Sigmoid colon (tissue), 7 donors: Measurements from ENCODE around the gene SPATA4. TPM values are rescaled to one million over a fixed set of nuclear protein-coding genes. Genes with fewer than 3 reads are reported as not detected.
A peak's percentile ranks its signal among the peaks of the same experiment; 100 is the strongest.

Source experiments
- DNase-seq: peaks from one replicate; pipeline ENCODE4 v3.0.0-alpha.2; 2019
- H3K27ac ChIP-seq, 4 donors: fragments of 200-600 bp; sonication (generic); one replicate each; pipeline ENCODE4 v1.5.1; 2016 to 2019; ENCODE audit warnings: mild to moderate bottlenecking in 1 of 4
- H3K27me3 ChIP-seq, 3 donors: fragments of 200-600 bp; sonication (generic); one replicate each; pipeline ENCODE4 v1.5.1; 2019; ENCODE audit warnings: mild to moderate bottlenecking in 1 of 3
- H3K36me3 ChIP-seq, 4 donors: fragments of 200-600 bp; sonication (generic); one replicate each; pipeline ENCODE4 v1.5.1; 2016 to 2019
- H3K4me1 ChIP-seq, 4 donors: fragments of 200-600 bp; sonication (generic); one replicate each; pipeline ENCODE4 v1.5.1; 2017 to 2019
- H3K4me3 ChIP-seq, 4 donors: fragments of 200-600 bp; sonication (generic); one replicate each; pipeline ENCODE4 v1.5.1; 2017 to 2019; ENCODE audit warnings: mild to moderate bottlenecking in 2 of 4, moderate library complexity in 1 of 4
- H3K9me3 ChIP-seq, 4 donors: fragments of 200-600 bp in 3 of 4; sonication (generic) in 3 of 4; one replicate each; pipeline versions ENCODE4 v1.5.1 to v1.6.1; 2013 to 2019
- EP300 ChIP-seq, 4 donors: sonication (generic); formaldehyde crosslinking; IDR thresholded peaks; one replicate each; pipeline ENCODE4 v1.6.1; 2017; ENCODE audit warnings: antibody characterized with exemption in 4 of 4
- POLR2A ChIP-seq, 2 donors: fragments of 450-650 bp; IDR thresholded peaks; one replicate each; pipeline ENCODE4 v1.6.1; 2016; ENCODE audit warnings: antibody characterized with exemption in 2 of 2, mild to moderate bottlenecking in 2 of 2, moderate library complexity in 2 of 2
- POLR2AphosphoS5 ChIP-seq, 4 donors: sonication (generic); formaldehyde crosslinking; IDR thresholded peaks; one replicate each; pipeline ENCODE4 v1.6.1; 2017; ENCODE audit warnings: antibody characterized with exemption in 4 of 4
- WGBS, 2 donors: extraction: QIAGEN DNeasy Blood & Tissue Kit; methylation state at CpG; one replicate each; pipeline ENCODE4 v1.1.7; 2013; 5-methylcytosine and 5-hydroxymethylcytosine counted together
- intact Hi-C: fragments of 100-400 bp; cut with DNase I; formaldehyde crosslinking; loops from one replicate; pipeline ENCODE4 v1.15.1; 2023
- polyA plus RNA-seq, 3 donors: library from polyadenylated mRNA; stranded (reverse); fragments of 200-250 nt; gene quantifications; one replicate each; pipeline ENCODE4 v1.2.3, GENCODE V29; 2013
- total RNA-seq, 4 donors: library from RNA; depleted of rRNA; stranded (reverse); fragments of >200 nt; gene quantifications; one replicate each; pipeline ENCODE4 v1.1.0, GENCODE V29; 2016
- TF ChIP-seq, protein P1 (sequence below), 4 experiments: fragments of 450-650 bp in 3 of 4; fragments of 200-600 bp in 1 of 4; IDR thresholded peaks; one replicate each; pipeline ENCODE4 v1.5.1; 2016 to 2019; ENCODE audit warnings: antibody characterized with exemption in 4 of 4, mild to moderate bottlenecking in 3 of 4, moderate library complexity in 2 of 4
- donor health status: healthy with polysubstance abuse.
- donor health status: Bipolar disorder and iron deficiency.
- donor health status: healthy.

SPATA4 gene
- total and polyA plus RNA-seq, 7 donors, result 0.36 to 2.8 (median 0.54) TPM; not detected in 4

DNA sequence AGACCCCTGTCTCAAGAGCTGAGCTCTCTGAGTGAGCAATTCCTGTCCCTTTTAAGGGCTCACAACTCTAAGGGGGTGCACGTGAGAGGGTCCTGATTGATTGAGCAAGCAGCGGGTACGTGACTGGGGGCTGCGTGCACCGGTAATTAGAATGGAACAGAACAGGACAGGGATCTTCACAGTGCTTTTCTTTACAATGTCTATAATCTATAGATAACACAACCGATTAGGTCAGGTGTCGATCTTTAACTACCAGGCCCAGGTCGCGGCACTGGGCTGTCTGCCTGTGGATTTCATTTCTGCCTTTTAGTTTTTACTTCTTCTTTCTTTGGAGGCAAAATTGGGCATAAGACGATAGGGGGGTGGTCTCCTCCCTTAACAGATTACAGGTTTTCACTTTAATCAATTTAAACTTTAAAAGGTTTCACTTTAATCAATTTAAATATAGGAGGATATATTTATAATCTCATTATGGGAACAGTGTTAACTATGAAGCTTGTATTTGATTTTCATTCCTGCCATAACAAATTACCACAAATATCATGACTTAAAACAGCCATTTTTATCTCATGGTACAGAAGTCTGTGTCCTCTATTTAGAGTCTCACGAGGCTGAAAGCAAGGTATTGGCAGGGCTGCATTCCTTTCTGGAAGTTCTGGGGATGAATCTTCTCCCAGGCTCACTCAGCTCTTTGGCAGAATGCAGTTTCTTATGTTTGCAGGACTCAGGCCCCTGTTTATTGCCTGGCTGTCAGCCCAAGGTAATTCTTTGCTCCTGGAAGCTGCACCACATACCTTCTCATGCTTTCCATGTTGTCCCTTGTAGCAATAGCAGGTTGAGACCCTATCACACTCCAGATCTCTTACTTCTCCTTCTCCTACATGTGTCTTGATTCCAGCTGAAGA, 5.2 kb downstream of the SPATA4 start:
- Histone ChIP-seq H3K4me3 (no peak overlapping the region), H3K4me1 (peaks cover 0 to 57% (median 37%) of the 10 kb centered on the region in 4 donors), H3K36me3 (no peaks in the 10 kb centered on the region), H3K27me3 (no peaks in the 10 kb centered on the region), H3K9me3 (no peaks in the 10 kb centered on the region), H3K27ac (peak overlapping the region in 3 of 4 donors; percentile 59 to 89 (median 85))
- 54 to 82% methylated on average over 11 of the region's 11 CpGs for WGBS, 2 donors
- TF ChIP-seq POLR2A (IDR thresholded peaks at IDR 0.05), result no peak
- TF ChIP-seq, protein P1, sequence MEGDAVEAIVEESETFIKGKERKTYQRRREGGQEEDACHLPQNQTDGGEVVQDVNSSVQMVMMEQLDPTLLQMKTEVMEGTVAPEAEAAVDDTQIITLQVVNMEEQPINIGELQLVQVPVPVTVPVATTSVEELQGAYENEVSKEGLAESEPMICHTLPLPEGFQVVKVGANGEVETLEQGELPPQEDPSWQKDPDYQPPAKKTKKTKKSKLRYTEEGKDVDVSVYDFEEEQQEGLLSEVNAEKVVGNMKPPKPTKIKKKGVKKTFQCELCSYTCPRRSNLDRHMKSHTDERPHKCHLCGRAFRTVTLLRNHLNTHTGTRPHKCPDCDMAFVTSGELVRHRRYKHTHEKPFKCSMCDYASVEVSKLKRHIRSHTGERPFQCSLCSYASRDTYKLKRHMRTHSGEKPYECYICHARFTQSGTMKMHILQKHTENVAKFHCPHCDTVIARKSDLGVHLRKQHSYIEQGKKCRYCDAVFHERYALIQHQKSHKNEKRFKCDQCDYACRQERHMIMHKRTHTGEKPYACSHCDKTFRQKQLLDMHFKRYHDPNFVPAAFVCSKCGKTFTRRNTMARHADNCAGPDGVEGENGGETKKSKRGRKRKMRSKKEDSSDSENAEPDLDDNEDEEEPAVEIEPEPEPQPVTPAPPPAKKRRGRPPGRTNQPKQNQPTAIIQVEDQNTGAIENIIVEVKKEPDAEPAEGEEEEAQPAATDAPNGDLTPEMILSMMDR (IDR thresholded peaks at IDR 0.05), result no peak
- no peak for TF ChIP-seq POLR2AphosphoS5 (IDR thresholded peaks at IDR 0.05)
- TF ChIP-seq EP300 (IDR thresholded peaks at IDR 0.05), result no peak
- intact Hi-C loops, result loop anchor here (5.0 to 10.0 kb wide), 2 partner anchors 47 to 85 kb away; no protein-coding TSS in a partner anchor
- DNase-seq, result peak; percentile 48

- H3K9me3 ChIP-seq, result no peaks in the 10 kb centered on the region
- intact Hi-C loops, result no loop called here
Observed at GRCh38 chr4:176188654-176189053, 6.7 kb downstream of the SPATA4 start.

GRCh38 chr4:176187624-176188023, 7.8 kb downstream of the SPATA4 start:
- WGBS, 2 donors, result 70% methylated on average over 2 of the region's 2 CpGs
- peak overlapping the region in 2 of 4 donors; percentile 57 to 69 for H3K27ac ChIP-seq
- H3K9me3 ChIP-seq, result no peaks in the 10 kb centered on the region
- no peaks in the 10 kb centered on the region for H3K36me3 ChIP-seq
- no peaks in the 10 kb centered on the region for H3K27me3 ChIP-seq
- peaks cover 0 to 60% (median 37%) of the 10 kb centered on the region in 4 donors for H3K4me1 ChIP-seq
- DNase-seq, result no peak
- H3K4me3 ChIP-seq, result no peak overlapping the region
- TF ChIP-seq POLR2A (IDR thresholded peaks at IDR 0.05), result no peak
- TF ChIP-seq EP300 (IDR thresholded peaks at IDR 0.05), result no peak
- TF ChIP-seq, protein P1 (IDR thresholded peaks at IDR 0.05), result no peak
- no peak for TF ChIP-seq POLR2AphosphoS5 (IDR thresholded peaks at IDR 0.05)
- intact Hi-C loops, result no loop called here

More at GRCh38 chr4:176188654-176189053, 6.7 kb downstream of the SPATA4 start:
- Histone ChIP-seq H3K4me1 (peaks cover 0 to 60% (median 37%) of the 10 kb centered on the region in 4 donors), H3K4me3 (no peak overlapping the region), H3K36me3 (no peaks in the 10 kb centered on the region), H3K27ac (peak overlapping the region in 2 of 4 donors; percentile 85 to 89), H3K27me3 (no peaks in the 10 kb centered on the region)
- DNase-seq, result no peak
- no peak for TF ChIP-seq EP300 (IDR thresholded peaks at IDR 0.05)
- no peak for TF ChIP-seq POLR2A (IDR thresholded peaks at IDR 0.05)
- no peak for TF ChIP-seq POLR2AphosphoS5 (IDR thresholded peaks at IDR 0.05)

DNA sequence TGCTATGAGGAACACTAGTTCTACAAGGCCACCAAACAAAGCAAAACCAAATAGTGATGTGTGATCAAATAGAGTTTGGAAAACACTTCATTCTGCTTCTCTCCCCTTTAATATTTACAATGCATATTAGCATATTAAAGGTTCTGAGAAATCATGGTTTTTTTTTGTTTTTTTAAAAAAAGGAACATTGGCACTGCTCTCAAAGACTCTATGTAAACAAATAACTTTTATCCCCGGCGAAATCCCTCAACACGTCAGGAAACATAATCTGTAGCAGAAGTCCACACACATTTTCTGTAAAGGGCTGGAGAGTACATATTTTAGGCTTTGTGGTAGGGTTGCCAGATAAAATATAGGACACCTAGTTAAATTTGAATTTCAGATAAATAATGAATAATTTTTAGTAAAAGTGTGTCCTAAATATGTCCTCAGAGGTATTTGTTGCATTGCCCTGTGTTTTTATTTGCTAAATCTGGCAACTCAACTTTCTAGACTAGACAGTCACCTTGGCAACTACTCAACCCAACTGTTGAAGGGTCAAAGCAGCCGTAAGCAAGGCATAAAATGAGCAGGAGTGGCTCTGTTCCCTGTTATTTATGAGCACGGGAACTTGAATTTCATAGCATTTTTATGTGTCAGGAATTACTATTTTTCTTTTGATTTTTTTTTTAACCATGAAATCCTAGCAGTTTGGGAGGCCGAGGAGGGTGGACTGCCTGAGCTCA, 8.6 kb downstream of the SPATA4 start:
- WGBS, 2 donors, result 79 to 81% methylated on average over 6 of the region's 6 CpGs
- H3K4me1 ChIP-seq, result peaks cover 0 to 52% (median 37%) of the 10 kb centered on the region in 4 donors
- intact Hi-C loops, result no loop called here

More for the DNA sequence above, 8.6 kb downstream of the SPATA4 start:
- H3K9me3 ChIP-seq, result no peaks in the 10 kb centered on the region
- no peaks in the 10 kb centered on the region for H3K36me3 ChIP-seq
- no peak for TF ChIP-seq POLR2AphosphoS5 (IDR thresholded peaks at IDR 0.05)
- TF ChIP-seq, protein P1 (IDR thresholded peaks at IDR 0.05), result no peak
- no peak for TF ChIP-seq EP300 (IDR thresholded peaks at IDR 0.05)
- TF ChIP-seq POLR2A (IDR thresholded peaks at IDR 0.05), result no peak
- no peak for DNase-seq
- H3K27ac ChIP-seq, result peak overlapping the region in 3 of 4 donors; percentile 2 to 69 (median 57)
- no peak overlapping the region for H3K4me3 ChIP-seq
- H3K27me3 ChIP-seq, result no peaks in the 10 kb centered on the region
